Left kidney (tissue), 2 donors: ENCODE results near the gene SCN3A. TPM values are rescaled to one million over a fixed set of nuclear protein-coding genes. Genes with fewer than 3 reads are reported as not detected.

Experiments
- DNase-seq: peaks from one replicate; pipeline ENCODE4 v3.0.0-alpha.2; 2013
- polyA plus RNA-seq: library from polyadenylated mRNA; unstranded; fragments of 120-200 nt; gene quantifications from one replicate; pipeline ENCODE4 v1.2.1, GENCODE V29; 2013; ENCODE audit not compliant: insufficient read length

Gene SCN3A
- polyA plus RNA-seq, 1 donor, result 0.60 TPM

GRCh38 chr2:165191096-165191728, 12.6 kb downstream of the SCN3A start:
- no peak for DNase-seq

DNA sequence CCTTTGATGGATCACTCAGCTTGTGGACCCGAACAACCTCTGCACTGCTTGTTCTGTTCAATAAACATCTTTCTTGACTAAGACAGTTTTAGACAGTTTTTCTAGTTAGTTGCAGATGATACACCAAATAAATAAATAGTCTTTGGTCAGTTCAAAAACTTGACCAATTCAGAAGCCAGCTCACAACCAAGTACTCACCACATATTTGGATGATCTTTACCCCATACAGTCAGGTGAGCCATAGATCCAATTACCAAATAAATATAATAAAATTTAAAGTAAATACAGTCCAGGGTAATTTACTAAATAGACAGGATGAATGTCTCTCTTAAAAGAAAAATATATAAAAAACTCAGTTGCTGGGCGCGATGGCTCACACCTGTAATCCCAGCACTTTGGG, 18.2 kb downstream of the SCN3A start:
- DNase-seq, result no peak

DNA sequence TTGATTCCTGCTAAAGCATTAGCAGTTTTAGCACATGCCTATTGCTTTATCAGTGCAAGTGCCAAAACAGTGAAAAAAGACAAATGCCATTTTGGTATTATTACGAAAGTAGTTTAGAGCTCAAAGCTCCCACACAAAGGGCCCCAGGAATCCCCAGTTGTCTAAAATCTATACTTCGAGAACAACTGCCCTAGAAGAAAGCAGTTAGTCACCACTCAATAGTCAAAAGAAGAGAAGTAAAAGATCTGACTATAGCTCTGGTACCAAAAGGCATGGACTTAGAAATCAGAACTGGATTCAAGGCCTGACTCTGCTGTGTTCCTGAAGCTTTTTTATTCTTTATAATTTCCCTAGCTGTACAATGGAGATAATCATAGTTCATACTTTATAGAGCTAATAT, 21.8 kb downstream of the SCN3A start:
- DNase-seq, result no peak

GRCh38 chr2:165176780-165177179, 27.1 kb downstream of the SCN3A start:
- no peak for DNase-seq

DNA sequence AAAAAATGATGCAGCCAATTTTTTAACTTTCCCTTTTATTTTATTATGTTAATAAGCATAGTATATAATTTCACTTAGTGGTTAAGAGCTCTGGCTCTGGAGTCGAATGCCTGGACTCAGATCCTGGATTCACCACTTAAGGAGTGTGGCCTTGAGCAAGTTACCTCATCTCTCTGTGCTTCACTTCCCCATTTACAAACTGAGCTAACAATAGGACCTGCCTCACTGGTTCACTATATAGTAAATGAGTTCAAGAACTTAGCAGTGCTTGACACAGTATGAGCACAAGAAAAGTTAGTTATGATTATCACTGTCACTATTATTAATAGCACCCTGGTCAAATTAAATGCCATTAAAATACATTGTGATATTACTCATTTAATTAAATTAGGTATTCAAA, 30.6 kb downstream of the SCN3A start:
- DNase-seq, result no peak

GRCh38 chr2:165164201-165164600, 39.6 kb downstream of the SCN3A start:
- DNase-seq, result no peak

- no peak for DNase-seq
Observed at GRCh38 chr2:165163761-165164160, 40.1 kb downstream of the SCN3A start.

GRCh38 chr2:165162466-165162865, 41.4 kb downstream of the SCN3A start:
- DNase-seq, result no peak

DNA sequence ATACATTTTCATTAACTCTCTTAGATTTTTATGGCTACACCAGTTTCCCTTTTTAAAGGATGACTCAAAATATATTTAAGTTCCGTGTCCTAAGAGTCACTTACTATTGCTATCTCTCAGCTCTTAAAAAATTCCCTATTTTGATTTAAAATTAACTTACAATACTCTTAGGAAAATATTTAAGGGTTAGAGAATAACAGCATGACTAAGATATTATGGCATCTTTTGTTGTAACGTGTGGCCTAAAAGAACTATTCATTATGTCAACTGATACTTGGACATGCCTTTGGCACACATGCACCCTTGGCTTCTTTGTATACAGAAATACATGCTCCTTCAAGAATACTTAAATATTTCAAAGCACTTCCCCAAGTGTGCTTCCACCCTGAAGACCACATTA, 42.3 kb downstream of the SCN3A start:
- DNase-seq, result no peak

DNA sequence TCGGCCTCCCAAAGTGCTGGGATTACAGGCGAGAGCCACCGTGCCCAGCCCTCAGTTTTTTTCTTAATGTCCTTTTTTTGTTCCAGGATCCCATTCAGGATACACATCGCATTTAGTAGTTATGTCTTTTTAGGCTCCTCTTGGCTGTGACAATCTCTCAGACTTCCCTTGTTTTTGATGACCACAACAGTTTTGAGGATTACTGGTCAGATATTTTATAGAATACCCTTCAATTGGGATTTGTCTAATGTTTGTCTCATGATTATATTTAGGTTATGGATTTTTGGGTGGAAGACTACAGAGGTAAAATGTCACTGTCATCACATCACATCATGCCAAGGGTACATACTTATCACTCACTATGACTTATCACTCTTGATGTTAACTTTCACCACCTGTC, 46.7 kb downstream of the SCN3A start:
- DNase-seq, result no peak

GRCh38 chr2:165155152-165155551, 48.7 kb downstream of the SCN3A start:
- no peak for DNase-seq

GRCh38 chr2:165149439-165149838, 54.4 kb downstream of the SCN3A start:
- DNase-seq, result no peak

DNA sequence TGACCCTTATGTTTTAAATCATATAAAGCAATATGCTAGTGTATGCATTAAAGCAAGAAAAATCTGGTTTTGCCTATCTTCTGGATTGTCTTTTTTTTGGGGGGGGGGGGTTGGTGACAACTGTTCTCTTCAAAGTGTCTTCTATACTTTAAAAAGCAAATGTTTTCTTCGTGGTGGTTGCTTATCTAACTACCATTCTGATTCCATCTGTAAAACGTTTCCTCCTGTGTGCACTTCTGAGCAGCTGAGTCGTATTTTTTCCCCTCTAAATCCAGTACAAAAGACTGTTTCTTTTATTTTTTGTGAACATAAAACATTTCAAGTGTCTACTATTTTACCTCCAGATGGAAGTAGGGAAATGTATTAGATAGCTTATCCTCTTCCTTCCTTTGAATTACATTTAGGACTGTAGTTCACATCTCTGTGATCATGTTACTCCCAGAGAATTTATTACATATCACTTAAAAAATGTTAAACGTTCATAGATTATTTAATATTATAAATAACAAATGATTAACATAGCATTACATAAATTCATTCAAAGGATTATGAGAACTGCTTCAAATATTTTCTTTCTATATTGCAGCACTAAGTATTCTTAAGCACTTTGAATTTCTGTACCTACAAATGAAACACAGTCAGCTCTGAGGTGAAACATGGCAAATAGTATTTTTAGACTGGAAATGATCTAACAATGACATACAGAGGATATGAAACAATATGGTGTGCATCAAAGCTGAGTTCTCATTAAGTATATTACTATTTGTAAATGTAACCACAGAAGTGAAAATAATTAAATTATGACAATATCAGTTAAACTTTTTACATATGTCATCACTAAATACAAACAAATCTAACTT, 56.4 kb downstream of the SCN3A start:
- DNase-seq, result no peak

DNA sequence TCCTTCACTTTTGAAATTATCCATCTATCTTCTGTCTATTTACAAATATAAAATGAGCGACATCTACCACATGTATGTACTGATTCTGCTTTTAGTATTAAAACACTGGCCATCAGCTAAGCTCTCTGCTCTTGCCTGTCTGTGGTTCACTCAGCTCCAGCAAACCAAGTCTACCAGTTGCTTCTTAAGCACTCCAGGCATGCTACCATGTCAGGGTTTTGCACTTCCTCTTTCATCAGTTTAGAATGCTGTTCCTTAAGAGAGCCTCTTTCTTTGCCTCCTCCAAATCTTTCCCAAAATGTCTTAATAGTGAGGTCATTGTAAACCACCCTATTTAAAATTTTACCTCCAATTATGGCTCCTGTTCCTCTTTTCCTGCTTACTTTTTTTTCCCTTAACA, 59.5 kb downstream of the SCN3A start:
- DNase-seq, result no peak

GRCh38 chr2:165141601-165142354, 62.1 kb downstream of the SCN3A start:
- no peak for DNase-seq

GRCh38 chr2:165126244-165126643, 77.6 kb downstream of the SCN3A start:
- no peak for DNase-seq

- DNase-seq, result no peak
Observed at GRCh38 chr2:165122521-165122920, 81.3 kb downstream of the SCN3A start.

DNA sequence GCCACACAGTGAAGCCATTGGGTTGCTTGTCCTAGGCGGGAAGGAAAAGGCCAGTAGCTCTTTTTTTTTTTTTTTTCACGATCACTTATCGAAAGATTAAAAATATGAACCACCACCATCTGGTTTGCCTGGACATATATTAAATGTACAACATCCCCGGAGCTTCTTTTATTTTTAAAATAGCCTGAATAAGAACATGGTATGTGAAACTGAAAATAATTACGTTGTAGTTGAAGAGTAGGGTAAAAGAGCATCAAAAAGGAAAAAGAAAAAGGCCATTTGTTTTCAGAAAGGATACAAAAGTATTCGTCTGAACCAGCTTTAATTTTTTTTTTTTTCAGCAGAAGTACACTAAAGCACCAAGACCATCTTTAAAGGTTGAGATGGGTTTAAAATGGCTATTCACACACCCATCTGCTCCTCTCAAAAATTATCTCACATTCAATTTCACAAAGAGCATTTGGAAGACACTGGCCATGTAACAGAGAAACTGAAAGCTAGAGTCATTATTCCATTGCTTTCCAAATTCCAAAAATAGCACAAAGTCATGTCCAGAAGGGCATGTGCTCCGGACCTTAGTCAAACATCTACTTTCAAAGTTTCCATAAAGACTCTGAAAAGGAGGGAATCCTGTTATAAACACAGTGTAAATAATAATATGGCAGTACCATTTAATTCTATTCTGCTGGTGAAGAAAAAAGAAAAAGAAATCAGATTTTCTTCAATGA, 82.9 kb downstream of the SCN3A start:
- DNase-seq, result no peak

DNA sequence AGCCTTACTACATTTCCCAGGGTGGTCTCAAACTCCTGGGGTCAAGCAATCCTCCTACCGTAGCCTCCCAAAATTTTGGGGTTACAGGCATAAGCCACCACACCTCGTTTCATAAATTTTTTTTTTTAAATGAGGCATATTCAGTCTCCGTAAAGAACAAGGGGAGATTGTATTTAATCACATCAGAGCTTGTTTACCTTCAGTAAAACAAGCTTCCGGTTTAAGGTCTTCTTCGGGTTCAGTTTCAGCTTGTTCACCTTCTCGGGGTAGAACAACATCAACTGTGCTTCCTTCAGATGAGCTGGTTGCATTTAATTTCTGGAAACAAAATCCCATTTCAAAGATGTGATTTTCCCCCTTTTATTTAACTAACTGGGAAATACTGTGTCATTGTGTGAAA, 88.6 kb downstream of the SCN3A start:
- no peak for DNase-seq

DNA sequence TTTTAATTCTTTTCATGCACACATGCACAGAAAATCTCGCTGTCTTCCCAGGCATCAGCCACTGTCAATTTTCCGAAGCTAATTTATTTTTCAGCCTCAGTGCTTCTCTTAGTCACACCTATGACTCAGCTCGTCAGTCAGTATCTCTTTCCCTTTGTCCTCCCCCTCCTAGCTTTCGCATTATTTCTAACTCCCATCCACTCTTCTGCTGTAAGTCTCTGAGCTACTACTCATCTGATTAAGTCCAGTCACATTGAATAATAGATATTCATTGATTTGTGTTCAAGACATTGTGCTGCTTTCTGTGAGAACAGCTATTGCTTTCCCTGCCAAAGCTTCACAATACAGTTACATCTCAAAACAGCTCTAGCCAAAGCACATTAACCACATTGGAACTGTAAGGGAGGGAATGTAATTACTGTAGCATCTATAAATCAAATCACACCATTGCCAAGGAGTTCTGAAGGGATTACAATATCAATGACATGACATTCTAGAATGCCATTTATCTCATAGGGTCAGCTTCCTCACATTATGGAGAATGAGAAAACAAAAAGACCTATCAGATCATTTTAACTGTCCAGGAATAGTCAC, 89.4 kb downstream of the SCN3A start:
- no peak for DNase-seq

DNA sequence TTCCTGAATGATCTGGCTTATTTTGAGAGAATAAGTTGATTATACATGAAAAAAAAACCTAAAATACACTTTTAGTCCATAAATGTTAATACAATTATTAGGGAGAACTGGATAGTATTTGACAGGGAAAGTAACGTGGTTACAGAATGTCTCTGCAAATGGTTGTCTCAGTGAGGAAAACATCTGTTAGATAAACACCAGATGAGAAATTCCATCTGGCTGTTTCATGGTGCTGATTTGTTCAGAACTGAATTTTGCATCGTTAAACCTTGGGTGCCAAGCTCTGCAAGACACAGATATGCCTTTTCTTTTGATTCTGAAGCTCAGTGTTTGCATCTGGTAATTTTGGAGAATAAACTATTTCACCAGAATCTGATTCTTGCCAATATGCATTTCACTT, 90.4 kb downstream of the SCN3A start:
- DNase-seq, result no peak

- DNase-seq, result no peak
Observed at GRCh38 chr2:165112789-165113188, 91.1 kb downstream of the SCN3A start.
